GM12874 (cell line): ENCODE measurements around the gene ANKS1B.

Experiments used
- TF ChIP-seq, protein P1 (sequence below): IDR thresholded peaks from 2 replicates; pipeline ENCODE4 v1.5.1; 2011; ENCODE audit warnings: low read depth, mild to moderate bottlenecking, control low read depth, low read length, moderate library complexity; ENCODE audit not compliant: insufficient read depth

ANKS1B gene

DNA sequence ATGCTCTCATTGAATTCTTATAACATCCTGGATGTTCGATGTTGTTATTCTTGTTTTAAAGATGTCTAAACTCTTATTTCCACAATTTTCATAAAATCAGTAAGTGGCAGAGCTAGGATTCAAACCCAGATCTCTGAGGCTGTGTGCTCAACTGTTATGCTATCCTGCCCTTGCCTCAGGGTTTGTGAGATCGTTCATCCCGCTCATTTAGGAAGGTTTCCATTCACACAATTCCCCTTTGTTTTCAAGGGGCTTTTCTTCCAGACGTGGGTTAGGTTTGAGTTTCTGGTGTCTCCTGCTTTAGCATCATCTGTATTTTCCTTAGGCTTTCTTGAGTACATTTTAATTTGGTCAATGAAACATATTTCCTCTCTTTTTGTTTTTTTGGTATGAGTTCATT, 1270.3 kb downstream of the ANKS1B start:
- TF ChIP-seq, protein P1, sequence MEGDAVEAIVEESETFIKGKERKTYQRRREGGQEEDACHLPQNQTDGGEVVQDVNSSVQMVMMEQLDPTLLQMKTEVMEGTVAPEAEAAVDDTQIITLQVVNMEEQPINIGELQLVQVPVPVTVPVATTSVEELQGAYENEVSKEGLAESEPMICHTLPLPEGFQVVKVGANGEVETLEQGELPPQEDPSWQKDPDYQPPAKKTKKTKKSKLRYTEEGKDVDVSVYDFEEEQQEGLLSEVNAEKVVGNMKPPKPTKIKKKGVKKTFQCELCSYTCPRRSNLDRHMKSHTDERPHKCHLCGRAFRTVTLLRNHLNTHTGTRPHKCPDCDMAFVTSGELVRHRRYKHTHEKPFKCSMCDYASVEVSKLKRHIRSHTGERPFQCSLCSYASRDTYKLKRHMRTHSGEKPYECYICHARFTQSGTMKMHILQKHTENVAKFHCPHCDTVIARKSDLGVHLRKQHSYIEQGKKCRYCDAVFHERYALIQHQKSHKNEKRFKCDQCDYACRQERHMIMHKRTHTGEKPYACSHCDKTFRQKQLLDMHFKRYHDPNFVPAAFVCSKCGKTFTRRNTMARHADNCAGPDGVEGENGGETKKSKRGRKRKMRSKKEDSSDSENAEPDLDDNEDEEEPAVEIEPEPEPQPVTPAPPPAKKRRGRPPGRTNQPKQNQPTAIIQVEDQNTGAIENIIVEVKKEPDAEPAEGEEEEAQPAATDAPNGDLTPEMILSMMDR: no peak

DNA sequence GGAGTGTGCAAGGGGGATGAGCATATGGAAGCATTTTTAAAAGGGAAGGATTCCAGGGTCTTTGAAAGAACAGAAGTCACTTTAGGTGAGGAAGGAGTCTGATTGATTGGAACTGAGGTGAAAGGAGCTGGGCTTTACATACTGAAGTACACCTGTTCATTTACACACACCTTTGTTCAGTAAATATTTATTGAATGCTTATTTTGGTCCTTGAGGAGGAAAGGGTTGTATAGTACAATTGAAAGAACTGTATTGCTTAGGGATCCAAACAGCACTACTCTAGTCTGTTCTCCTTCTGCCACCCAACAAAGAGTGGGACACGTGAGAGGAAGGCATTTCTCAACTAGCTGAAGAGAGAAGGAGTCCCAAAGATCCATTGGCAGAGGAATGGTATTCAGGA, 1275.7 kb downstream of the ANKS1B start:
- TF ChIP-seq, protein P1: no peak

DNA sequence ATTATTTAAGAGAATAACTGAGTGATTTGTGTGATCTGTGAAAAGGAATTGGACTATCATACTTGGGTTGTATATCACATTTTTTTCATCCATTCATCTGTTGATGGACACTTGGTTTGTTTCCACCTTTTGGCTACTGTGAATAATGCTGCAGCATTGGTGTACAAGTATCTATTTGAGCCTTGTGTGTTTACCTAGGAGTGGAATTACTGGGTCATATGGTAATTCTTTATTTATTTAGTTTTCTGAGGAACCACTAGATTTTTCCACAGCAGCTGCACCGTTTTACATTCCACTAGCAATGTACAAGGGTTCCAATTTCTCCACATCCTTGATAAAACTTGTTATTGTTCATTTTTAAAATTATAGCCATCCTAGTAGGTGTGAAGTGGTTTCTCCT, 1283.6 kb downstream of the ANKS1B start:
- TF ChIP-seq, protein P1: no peak

DNA sequence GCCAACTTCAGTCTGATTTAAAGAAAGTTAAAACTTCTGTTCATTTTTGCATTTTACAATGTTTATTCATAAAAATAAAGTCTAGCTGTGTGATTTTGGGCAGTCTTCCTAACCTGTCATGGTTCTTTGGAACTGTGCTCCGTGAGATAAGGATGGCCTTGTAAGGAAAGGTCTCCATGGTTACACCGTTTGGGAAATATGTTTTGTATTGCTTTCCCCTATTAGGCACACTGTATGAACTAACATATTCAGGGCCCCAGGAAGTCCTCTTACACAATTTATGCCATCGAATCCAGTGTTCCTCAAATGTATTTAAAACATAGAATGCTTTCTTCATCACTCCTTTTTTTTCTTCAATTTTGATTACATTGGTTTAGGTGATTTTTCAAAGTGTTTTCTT, 1285.2 kb downstream of the ANKS1B start:
- TF ChIP-seq, protein P1: no peak

DNA sequence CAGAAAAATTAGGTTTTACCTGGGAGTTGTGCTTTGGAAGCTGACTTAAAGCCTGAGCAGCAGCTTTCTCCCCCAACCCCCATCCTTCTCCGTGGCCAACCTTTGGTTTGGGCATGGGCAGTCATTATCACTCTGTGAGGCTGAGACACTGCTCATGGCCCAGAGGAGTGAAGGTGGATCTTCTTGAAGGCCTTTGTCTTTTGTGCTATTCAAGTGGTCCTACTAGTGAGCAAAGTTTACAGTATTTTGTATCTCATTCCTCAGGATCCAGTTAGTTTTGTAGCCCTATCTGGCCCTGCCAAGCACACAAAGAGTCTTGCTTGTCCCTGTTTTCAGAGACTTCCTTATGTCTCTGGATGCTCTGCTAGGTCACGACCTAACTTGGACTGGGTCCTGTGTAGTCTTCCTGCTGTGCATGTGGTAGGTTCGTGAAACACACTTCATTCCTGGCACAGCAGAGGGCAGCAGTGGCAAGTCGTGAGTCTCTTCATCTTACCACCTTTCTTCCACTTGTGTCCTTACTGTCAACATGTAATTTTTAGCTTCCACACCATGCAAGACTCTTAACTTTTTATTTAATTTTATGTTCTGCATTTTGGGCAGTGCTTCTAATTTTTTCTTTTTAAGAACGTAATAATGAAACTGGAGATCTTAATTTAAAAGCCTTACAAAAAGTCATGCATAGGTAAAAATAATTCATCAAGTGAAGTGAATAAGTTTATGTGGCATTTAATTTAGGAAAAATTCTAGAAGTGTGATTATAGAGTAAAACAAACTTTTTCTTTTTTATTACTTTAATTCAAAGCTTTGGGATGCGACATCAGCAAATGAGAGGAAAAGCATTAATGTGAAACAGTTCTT, 1285.9 kb downstream of the ANKS1B start:
- TF ChIP-seq, protein P1: peak; percentile 67

DNA sequence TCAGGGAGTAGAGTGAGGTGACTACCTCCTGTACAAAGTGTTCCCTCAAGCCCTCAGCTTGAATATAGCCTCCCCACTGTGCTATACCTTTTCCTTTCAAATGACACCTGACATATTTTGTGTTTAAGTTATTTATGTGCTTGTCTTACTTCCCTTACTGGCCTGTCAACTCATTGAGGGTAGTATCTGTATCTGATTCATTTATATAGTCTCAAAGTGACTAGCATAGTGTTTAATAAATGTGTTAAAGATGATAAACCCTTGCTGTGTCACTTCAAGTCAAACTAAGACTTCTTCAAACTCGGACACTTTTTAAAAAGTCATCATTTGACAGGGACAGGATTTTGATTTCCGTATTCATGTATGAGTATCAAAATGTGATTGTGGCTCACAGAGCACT, 1287.5 kb downstream of the ANKS1B start:
- TF ChIP-seq, protein P1: no peak

DNA sequence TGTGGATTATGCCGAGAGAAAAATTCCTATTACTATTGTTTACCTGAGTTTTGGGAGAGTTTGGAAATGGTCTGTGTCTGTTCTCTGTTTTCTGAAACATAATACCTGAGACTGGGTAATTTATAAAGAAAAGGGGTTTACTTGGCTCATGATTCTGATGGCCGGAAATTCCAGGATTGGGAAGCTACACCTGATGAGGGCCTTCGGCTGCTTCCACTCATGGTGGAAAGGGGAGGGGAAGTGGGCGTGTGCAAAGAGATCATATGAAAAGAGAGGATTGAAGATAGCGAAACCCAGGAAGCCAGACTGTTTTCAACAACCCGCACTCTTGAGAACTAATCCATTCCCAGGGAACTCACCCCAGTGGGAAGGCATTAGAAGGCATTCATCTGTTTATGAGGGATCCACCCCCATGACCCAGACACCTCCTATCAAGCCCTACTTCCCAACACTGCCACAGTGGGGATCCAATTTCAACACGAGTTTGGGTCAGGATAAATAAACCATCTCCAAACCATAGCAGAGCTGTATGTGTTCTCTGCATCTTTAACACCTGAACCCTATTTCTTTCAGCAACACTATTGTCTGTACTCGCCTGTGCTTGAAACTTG, 1288.6 kb downstream of the ANKS1B start:
- TF ChIP-seq, protein P1: no peak
